K562 (cell line): ENCODE results near the gene FCSK. TPM values are rescaled to one million over a fixed set of nuclear protein-coding genes. Genes with fewer than 3 reads are reported as not detected.

Experiments used
- CBX3 ChIP-seq, 2 experiments: IDR thresholded peaks; 1 replicate in 1 of 2; 2 replicates in 1 of 2; pipeline ENCODE4 v1.6.1; 2012; ENCODE audit warnings: inconsistent platforms in 2 of 2, low read length in 2 of 2, borderline replicate concordance in 1 of 2, control low read depth in 1 of 2
- FOXM1 ChIP-seq, 2 experiments: fragments of 450-650 bp in 1 of 2; sonication (generic) in 1 of 2; formaldehyde crosslinking in 1 of 2; IDR thresholded peaks; 2 replicates each; pipeline versions ENCODE4 v1.6.1 to v1.9.0; 2017 to 2022; ENCODE audit warnings: low read depth in 2 of 2, mild to moderate bottlenecking in 2 of 2, missing genetic modification reagents in 1 of 2, moderate library complexity in 1 of 2
- GATAD2A ChIP-seq: fragments of 450-650 bp; IDR thresholded peaks from 2 replicates; pipeline ENCODE4 v1.6.1; 2017
- KAT7 ChIP-seq: sonication (generic); formaldehyde crosslinking; IDR thresholded peaks from 2 replicates; pipeline ENCODE4 v1.8.0; 2022; ENCODE audit warnings: missing genetic modification reagents, mild to moderate bottlenecking, borderline replicate concordance
- MAFG ChIP-seq: fragments of 450-650 bp; conservative IDR thresholded peaks from 2 replicates; pipeline ENCODE4 v1.6.1; 2016; ENCODE audit warnings: missing genetic modification characterization, missing compliant biosample characterization
- RAD21 ChIP-seq, 2 experiments: fragments of 250-450 bp in 1 of 2; fragments of 450-650 bp in 1 of 2; sonication (Bioruptor Pico) in 1 of 2; formaldehyde crosslinking in 1 of 2; IDR thresholded peaks in 1 of 2; conservative IDR thresholded peaks in 1 of 2; 2 replicates each; pipeline versions ENCODE4 v1.4.0 to v1.8.0; 2020 to 2022; ENCODE audit warnings: mild to moderate bottlenecking in 2 of 2, moderate library complexity in 1 of 2
- RBM25 ChIP-seq: fragments of 200-400 bp; formaldehyde crosslinking; IDR thresholded peaks from 2 replicates; pipeline ENCODE4 v1.6.1; 2018; ENCODE audit warnings: low read length, low read depth, moderate library complexity; ENCODE audit not compliant: severe bottlenecking
- RCOR1 ChIP-seq, 2 experiments: IDR thresholded peaks; 2 replicates each; pipeline ENCODE4 v1.6.1; 2012; ENCODE audit warnings: low read depth in 2 of 2, low read length in 2 of 2, borderline replicate concordance in 1 of 2, improper control_type of control experiment in 1 of 2
- SAP30 ChIP-seq: fragments of 200-600 bp; sonication (generic); IDR thresholded peaks from 2 replicates; pipeline ENCODE4 v1.6.1; 2012; ENCODE audit warnings: borderline replicate concordance, low read depth, mild to moderate bottlenecking, moderate library complexity, low read length, control low read depth, inconsistent platforms; ENCODE audit not compliant: insufficient read depth, poor library complexity, severe bottlenecking
- SIRT6 ChIP-seq: IDR thresholded peaks from one replicate; pipeline ENCODE4 v1.6.1; 2012; ENCODE audit warnings: low read depth, mild to moderate bottlenecking, control low read depth, inconsistent platforms, low read length, moderate library complexity
- SMAD4 ChIP-seq: fragments of 250-450 bp; sonication (Bioruptor Pico); conservative IDR thresholded peaks from 2 replicates; pipeline ENCODE4 v1.8.0; 2021; ENCODE audit warnings: inconsistent platforms, mild to moderate bottlenecking, moderate library complexity
- TOE1 ChIP-seq, 2 experiments: fragments of 450-650 bp in 1 of 2; sonication (generic) in 1 of 2; formaldehyde crosslinking in 1 of 2; IDR thresholded peaks; 2 replicates each; pipeline versions ENCODE4 v1.7.1 to v1.8.0; 2016 to 2022; ENCODE audit warnings: borderline replicate concordance in 2 of 2, mild to moderate bottlenecking in 2 of 2, antibody characterized with exemption in 1 of 2, inconsistent platforms in 1 of 2, low read depth in 1 of 2, missing genetic modification reagents in 1 of 2, moderate library complexity in 1 of 2
- ZNF57 ChIP-seq: fragments of 450-650 bp; formaldehyde crosslinking; IDR thresholded peaks from 2 replicates; pipeline ENCODE4 v1.4.0; 2020; ENCODE audit warnings: mild to moderate bottlenecking, moderate library complexity
- polyA plus RNA-seq, 8 experiments: library from polyadenylated mRNA; depleted of rRNA in 4 of 8; stranded (reverse) in 5 of 8; unstranded in 3 of 8; fragments of >200 nt; fragmentation: Nextera tagmentation in 2 of 8; fragmentation: Illumina TruSeq in 1 of 8; extraction: Ambion mirVana in 2 of 8; extraction: Trizol in 1 of 8; gene quantifications; 2 replicates each; pipeline versions ENCODE4 v1.2.1 to v1.2.3, GENCODE V29; 2011 to 2014; ENCODE audit warnings: inconsistent platforms in 1 of 8, missing spikeins in 1 of 8
- total RNA-seq, 7 experiments: library from RNA; depleted of rRNA in 6 of 7; stranded (reverse); fragments of >200 nt in 6 of 7; fragmentation: Illumina TruSeq in 2 of 7; extraction: Trizol in 2 of 7; gene quantifications; 2 replicates each; pipeline versions ENCODE4 v1.2.1 to v1.2.3, GENCODE V29; 2011 to 2021; ENCODE audit warnings: low replicate concordance in 1 of 7
- TF ChIP-seq, protein P1 (sequence below), 2 experiments: fragments of 450-650 bp; formaldehyde crosslinking in 1 of 2; IDR thresholded peaks; 2 replicates each; pipeline versions ENCODE4 v1.4.0 to v1.6.1; 2014 to 2020; ENCODE audit warnings: mild to moderate bottlenecking in 2 of 2, borderline replicate concordance in 1 of 2, low read depth in 1 of 2
- TF ChIP-seq, protein P2 (sequence below): IDR thresholded peaks from 2 replicates; pipeline ENCODE4 v1.6.1; 2011; ENCODE audit not compliant: insufficient read length; ENCODE audit errors: extremely low read depth
- TF ChIP-seq, protein P3 (sequence below): sonication (generic); formaldehyde crosslinking; IDR thresholded peaks from 2 replicates; pipeline ENCODE4 v1.9.0; 2022; ENCODE audit warnings: mild to moderate bottlenecking, missing genetic modification reagents

The FCSK gene
- total and polyA plus RNA-seq, 9 of the 15 experiments (the other 6 are each of a cell fraction or from before 2014, with no cell fraction given), result 0.92 to 18.6 (median 8.3) TPM

DNA sequence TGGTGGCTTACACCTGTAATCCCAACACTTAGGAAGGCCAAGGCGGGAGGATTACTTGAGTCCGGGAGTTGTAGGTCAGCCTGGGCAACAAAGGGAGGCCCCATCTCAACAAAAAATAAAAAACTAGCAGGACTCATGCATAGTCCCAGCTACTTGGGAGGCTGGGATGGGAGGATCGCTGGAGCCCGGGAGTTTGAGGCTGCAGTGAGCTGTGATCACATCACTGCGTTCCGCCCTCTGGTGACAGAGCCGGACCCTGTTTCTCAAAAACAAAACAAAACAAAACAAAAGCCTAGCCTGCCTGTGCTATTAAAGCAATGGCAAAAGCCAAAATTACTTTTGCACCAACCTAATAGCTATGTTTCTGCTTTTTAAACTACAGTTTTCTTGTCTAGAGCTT, 1.5 kb downstream of the FCSK start (continued):
- TF ChIP-seq, protein P1, sequence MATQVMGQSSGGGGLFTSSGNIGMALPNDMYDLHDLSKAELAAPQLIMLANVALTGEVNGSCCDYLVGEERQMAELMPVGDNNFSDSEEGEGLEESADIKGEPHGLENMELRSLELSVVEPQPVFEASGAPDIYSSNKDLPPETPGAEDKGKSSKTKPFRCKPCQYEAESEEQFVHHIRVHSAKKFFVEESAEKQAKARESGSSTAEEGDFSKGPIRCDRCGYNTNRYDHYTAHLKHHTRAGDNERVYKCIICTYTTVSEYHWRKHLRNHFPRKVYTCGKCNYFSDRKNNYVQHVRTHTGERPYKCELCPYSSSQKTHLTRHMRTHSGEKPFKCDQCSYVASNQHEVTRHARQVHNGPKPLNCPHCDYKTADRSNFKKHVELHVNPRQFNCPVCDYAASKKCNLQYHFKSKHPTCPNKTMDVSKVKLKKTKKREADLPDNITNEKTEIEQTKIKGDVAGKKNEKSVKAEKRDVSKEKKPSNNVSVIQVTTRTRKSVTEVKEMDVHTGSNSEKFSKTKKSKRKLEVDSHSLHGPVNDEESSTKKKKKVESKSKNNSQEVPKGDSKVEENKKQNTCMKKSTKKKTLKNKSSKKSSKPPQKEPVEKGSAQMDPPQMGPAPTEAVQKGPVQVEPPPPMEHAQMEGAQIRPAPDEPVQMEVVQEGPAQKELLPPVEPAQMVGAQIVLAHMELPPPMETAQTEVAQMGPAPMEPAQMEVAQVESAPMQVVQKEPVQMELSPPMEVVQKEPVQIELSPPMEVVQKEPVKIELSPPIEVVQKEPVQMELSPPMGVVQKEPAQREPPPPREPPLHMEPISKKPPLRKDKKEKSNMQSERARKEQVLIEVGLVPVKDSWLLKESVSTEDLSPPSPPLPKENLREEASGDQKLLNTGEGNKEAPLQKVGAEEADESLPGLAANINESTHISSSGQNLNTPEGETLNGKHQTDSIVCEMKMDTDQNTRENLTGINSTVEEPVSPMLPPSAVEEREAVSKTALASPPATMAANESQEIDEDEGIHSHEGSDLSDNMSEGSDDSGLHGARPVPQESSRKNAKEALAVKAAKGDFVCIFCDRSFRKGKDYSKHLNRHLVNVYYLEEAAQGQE (IDR thresholded peaks at IDR 0.05; ENCODE audit: borderline replicate concordance), result peak; percentile 70; the same call in 1 of the 2 replicates
- TF ChIP-seq, protein P1 (CRISPR knock-in tag; IDR thresholded peaks at IDR 0.05; ENCODE audit: low read depth), result no peak
- TF ChIP-seq, protein P2, sequence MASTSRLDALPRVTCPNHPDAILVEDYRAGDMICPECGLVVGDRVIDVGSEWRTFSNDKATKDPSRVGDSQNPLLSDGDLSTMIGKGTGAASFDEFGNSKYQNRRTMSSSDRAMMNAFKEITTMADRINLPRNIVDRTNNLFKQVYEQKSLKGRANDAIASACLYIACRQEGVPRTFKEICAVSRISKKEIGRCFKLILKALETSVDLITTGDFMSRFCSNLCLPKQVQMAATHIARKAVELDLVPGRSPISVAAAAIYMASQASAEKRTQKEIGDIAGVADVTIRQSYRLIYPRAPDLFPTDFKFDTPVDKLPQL, result no peak
- TF ChIP-seq MAFG (no peak), SMAD4 (CRISPR knock-in tag) (no peak; the same call in 1 of the 2 replicates), TOE1 (IDR thresholded peaks at IDR 0.05; ENCODE audit: borderline replicate concordance) (no peak), TOE1 (CRISPR knock-in tag; IDR thresholded peaks at IDR 0.05; ENCODE audit: borderline replicate concordance, low read depth) (no peak), SAP30 (no peak), SIRT6 (no peak), FOXM1 (IDR thresholded peaks at IDR 0.05; ENCODE audit: low read depth) (no peak), FOXM1 (CRISPR knock-in tag; IDR thresholded peaks at IDR 0.05; ENCODE audit: low read depth) (no peak), RAD21 (CRISPR knock-in tag; conservative IDR thresholded peaks at IDR 0.05 in 1 of 2, IDR thresholded peaks at IDR 0.05 in 1 of 2) (peak; percentile 68 to 80), RCOR1 (IDR thresholded peaks at IDR 0.05; ENCODE audit: borderline replicate concordance in 1 of 2, low read depth in 2 of 2, low read length in 2 of 2) (peak in 1 of 2 experiments; percentile 78; a peak in 2 of 4 replicates), GATAD2A (no peak), RBM25 (peak; percentile 63), ZNF57 (CRISPR knock-in tag) (no peak), KAT7 (CRISPR knock-in tag) (no peak), CBX3 (IDR thresholded peaks at IDR 0.05; ENCODE audit: borderline replicate concordance in 1 of 2, low read length in 2 of 2) (peak in 1 of 2 experiments; percentile 30; a peak in 1 of 3 replicates)
- TF ChIP-seq, protein P3, sequence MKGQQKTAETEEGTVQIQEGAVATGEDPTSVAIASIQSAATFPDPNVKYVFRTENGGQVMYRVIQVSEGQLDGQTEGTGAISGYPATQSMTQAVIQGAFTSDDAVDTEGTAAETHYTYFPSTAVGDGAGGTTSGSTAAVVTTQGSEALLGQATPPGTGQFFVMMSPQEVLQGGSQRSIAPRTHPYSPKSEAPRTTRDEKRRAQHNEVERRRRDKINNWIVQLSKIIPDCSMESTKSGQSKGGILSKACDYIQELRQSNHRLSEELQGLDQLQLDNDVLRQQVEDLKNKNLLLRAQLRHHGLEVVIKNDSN, result no peak
